PC-3 (cell line): ENCODE results near the gene APOH. TPM values are rescaled to one million over a fixed set of nuclear protein-coding genes. Genes with fewer than 3 reads are reported as not detected.

ENCODE experiments used
- ATAC-seq: fragments of 200-7000 bp; cut with Tn5 transposase; 2 replicates; pipeline ENCODE4 v1.9.1; 2020; ENCODE audit warnings: mild to moderate bottlenecking, moderate library complexity
- BruUV-seq: library from RNA; stranded (reverse); fragments of 400-500 nt; replicated peaks from 2 replicates; lab custom pipeline; 2021; lab: Mats Ljungman, UMichigan
- CTCF ChIA-PET: fragments of 300-600 bp; sonication (Branson Sonifier 250); formaldehyde crosslinking; loops from one replicate; lab custom pipeline; 2022; ENCODE audit warnings: antibody characterized with exemption; lab: Charles Lee
- POLR2A ChIA-PET: fragments of 300-600 bp; sonication (Branson Sonifier 250); formaldehyde crosslinking; loops from one replicate; lab custom pipeline; 2022; ENCODE audit warnings: antibody characterized with exemption; ENCODE audit not compliant: unreplicated experiment; lab: Charles Lee
- DNase-seq: peaks from one replicate; pipeline ENCODE4 v3.0.0-alpha.2; 2015
- H2AFZ ChIP-seq: fragments of 300-600 bp; sonication (generic); 2 replicates; pipeline ENCODE4 v1.6.0; 2016; ENCODE audit warnings: antibody characterized with exemption, low read length
- H3F3A ChIP-seq: fragments of 300-600 bp; sonication (generic); one replicate; pipeline ENCODE4 v1.6.0; 2017; ENCODE audit warnings: antibody characterized with exemption, low read length, control low read depth, mild to moderate bottlenecking; ENCODE audit not compliant: unreplicated experiment
- H3K27ac ChIP-seq: fragments of 300-600 bp; sonication (generic); 2 replicates; pipeline ENCODE4 v1.5.1; 2016; ENCODE audit warnings: mild to moderate bottlenecking, low read length
- H3K27me3 ChIP-seq: fragments of 300-600 bp; sonication (generic); 2 replicates; pipeline ENCODE4 v1.6.1; 2016; ENCODE audit warnings: low read length, mixed read lengths
- H3K36me3 ChIP-seq: fragments of 300-600 bp; sonication (generic); 2 replicates; pipeline ENCODE4 v1.6.1; 2016; ENCODE audit warnings: low read depth, mixed run types, low read length, mixed read lengths
- H3K4me1 ChIP-seq: fragments of 300-600 bp; sonication (generic); 2 replicates; pipeline ENCODE4 v1.5.1; 2016; ENCODE audit warnings: low read length; ENCODE audit not compliant: insufficient read depth
- H3K4me2 ChIP-seq: fragments of 300-600 bp; sonication (generic); 2 replicates; pipeline ENCODE4 v1.6.0; 2016; ENCODE audit warnings: low read length
- H3K4me3 ChIP-seq: fragments of 300-600 bp; sonication (generic); 2 replicates; pipeline ENCODE4 v1.5.1; 2016; ENCODE audit warnings: mild to moderate bottlenecking, low read length, mixed read lengths
- H3K79me2 ChIP-seq: fragments of 300-600 bp; sonication (generic); 2 replicates; pipeline ENCODE4 v1.6.1; 2017; ENCODE audit warnings: low read length, mixed read lengths
- H3K9ac ChIP-seq: fragments of 300-600 bp; sonication (generic); 2 replicates; pipeline ENCODE4 v1.6.0; 2016; ENCODE audit warnings: mild to moderate bottlenecking, low read length
- H3K9me2 ChIP-seq: fragments of 300-600 bp; sonication (generic); replicated peaks from 2 replicates; pipeline ENCODE4 v1.6.1; 2016; ENCODE audit warnings: mixed run types, low read length, mixed read lengths
- H3K9me3 ChIP-seq: fragments of 300-600 bp; sonication (generic); 2 replicates; pipeline ENCODE4 v1.6.1; 2016; ENCODE audit warnings: low read length, mixed read lengths
- H4K20me1 ChIP-seq: fragments of 300-600 bp; sonication (generic); 2 replicates; pipeline ENCODE4 v1.6.1; 2016; ENCODE audit warnings: low read length, mixed read lengths
- EZH2 ChIP-seq: fragments of 300-600 bp; sonication (generic); IDR thresholded peaks from one replicate; pipeline ENCODE4 v1.6.1; 2017; ENCODE audit warnings: antibody characterized with exemption, mild to moderate bottlenecking, low read length; ENCODE audit not compliant: unreplicated experiment
- EZH2phosphoT487 ChIP-seq: fragments of 300-600 bp; sonication (generic); IDR thresholded peaks from 2 replicates; pipeline ENCODE4 v1.6.1; 2018; ENCODE audit warnings: mild to moderate bottlenecking, antibody characterized with exemption, low read length, borderline replicate concordance
- intact Hi-C: fragments of 100-400 bp; cut with micrococcal nuclease; formaldehyde crosslinking; loops from 2 replicates; pipeline ENCODE4 v1.9.0; 2023
- total RNA-seq: library from RNA; depleted of rRNA; stranded (reverse); fragments of >200 nt; gene quantifications from 2 replicates; pipeline ENCODE4 v1.2.3, GENCODE V29; 2014
- TF ChIP-seq, protein P1 (sequence below): fragments of 300-600 bp; sonication (generic); conservative IDR thresholded peaks from 2 replicates; pipeline ENCODE4 v1.5.1; 2017; ENCODE audit warnings: antibody characterized with exemption, low read depth, mild to moderate bottlenecking, low read length

Gene APOH
- total RNA-seq, 1 experiment from 2014 or later = not detected

DNA sequence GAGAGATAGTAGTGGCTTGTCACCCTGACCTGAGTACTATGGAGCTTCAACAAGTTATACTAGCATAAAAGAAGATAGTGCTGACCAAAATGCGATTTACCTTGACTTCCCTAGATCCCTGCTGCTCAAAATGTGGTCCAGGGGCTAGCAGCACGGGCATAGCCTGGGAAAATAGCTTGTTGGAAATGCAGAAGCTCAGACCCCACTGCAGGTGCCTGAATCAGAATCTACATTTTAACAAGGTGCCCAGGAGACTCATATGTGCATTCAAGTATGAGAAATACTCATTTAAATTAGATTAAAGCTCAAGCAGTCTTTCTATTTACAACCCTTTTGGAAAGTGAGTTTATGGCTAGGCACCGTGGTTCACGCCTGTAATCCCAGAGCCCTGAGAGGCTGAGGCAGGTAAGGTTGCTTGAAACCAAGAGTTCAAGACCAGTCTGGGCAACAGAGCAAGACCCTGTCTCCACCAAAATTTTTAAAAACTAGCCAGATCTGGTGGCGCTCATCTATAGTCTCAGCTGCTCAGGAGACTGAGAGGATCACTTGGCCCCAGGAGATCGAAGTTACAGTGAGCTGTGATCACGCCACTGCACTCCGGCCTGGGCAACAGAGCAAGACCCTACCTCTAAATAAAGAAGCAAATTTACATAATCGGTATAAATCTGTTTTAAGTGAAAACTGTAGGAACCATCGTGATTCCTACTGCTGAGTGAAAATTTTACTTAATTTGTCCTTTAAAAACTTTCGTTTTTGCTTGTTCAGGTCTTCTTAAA is 7.3 kb downstream of the APOH start:
- POLR2A ChIA-PET = no interaction called here
- DNase-seq (no peak), ATAC-seq (no peak)
- no peak overlapping the region for H2AFZ ChIP-seq
- no peaks in the 10 kb centered on the region for H3F3A ChIP-seq
- no peaks in the 10 kb centered on the region for H3K9me2 ChIP-seq
- H3K36me3 ChIP-seq = no peaks in the 10 kb centered on the region
- H3K27ac ChIP-seq = no peak overlapping the region
- H4K20me1 ChIP-seq = no peaks in the 10 kb centered on the region
- no peaks in the 10 kb centered on the region for H3K9me3 ChIP-seq
- no peaks in the 10 kb centered on the region for H3K79me2 ChIP-seq
- TF ChIP-seq EZH2phosphoT487 = no peak
- no peak for TF ChIP-seq EZH2
- TF ChIP-seq, protein P1, sequence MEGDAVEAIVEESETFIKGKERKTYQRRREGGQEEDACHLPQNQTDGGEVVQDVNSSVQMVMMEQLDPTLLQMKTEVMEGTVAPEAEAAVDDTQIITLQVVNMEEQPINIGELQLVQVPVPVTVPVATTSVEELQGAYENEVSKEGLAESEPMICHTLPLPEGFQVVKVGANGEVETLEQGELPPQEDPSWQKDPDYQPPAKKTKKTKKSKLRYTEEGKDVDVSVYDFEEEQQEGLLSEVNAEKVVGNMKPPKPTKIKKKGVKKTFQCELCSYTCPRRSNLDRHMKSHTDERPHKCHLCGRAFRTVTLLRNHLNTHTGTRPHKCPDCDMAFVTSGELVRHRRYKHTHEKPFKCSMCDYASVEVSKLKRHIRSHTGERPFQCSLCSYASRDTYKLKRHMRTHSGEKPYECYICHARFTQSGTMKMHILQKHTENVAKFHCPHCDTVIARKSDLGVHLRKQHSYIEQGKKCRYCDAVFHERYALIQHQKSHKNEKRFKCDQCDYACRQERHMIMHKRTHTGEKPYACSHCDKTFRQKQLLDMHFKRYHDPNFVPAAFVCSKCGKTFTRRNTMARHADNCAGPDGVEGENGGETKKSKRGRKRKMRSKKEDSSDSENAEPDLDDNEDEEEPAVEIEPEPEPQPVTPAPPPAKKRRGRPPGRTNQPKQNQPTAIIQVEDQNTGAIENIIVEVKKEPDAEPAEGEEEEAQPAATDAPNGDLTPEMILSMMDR = no peak
- H3K4me3 ChIP-seq = no peak overlapping the region
- CTCF ChIA-PET = no interaction called here
- no TSS peak for BruUV-seq
- no peak overlapping the region for H3K9ac ChIP-seq
- intact Hi-C loops = no loop called here
- H3K4me2 ChIP-seq = no peak overlapping the region
- H3K27me3 ChIP-seq = peaks cover 5% of the 10 kb centered on the region; the same call in 1 of the 2 replicates
- no peaks in the 10 kb centered on the region for H3K4me1 ChIP-seq

DNA sequence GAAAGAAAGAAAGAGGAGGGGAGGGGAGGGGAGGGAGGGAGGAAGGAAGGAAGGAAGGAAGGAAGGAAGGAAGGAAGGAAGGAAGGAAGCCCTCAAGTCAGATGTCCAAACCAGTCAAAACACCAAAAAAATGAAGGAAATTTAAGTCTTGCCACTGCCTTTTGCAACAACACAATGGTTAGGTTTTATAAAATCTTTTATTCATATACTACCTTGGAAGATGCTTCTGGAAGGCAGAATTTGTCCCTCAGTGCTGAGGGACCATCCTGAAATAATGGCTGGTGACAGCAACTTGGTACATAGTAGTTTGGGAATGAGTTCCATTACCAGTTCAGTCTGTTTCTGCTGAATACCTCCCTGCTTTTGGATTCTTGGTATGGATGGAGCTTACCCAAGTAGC is 7.9 kb downstream of the APOH start:
- Histone ChIP-seq H2AFZ (no peak overlapping the region), H3K4me3 (no peak overlapping the region), H4K20me1 (no peaks in the 10 kb centered on the region), H3K9me3 (no peaks in the 10 kb centered on the region), H3K27ac (no peak overlapping the region), H3F3A (no peaks in the 10 kb centered on the region), H3K4me1 (no peaks in the 10 kb centered on the region), H3K4me2 (no peak overlapping the region), H3K79me2 (no peaks in the 10 kb centered on the region), H3K9me2 (no peaks in the 10 kb centered on the region), H3K9ac (no peak overlapping the region), H3K36me3 (no peaks in the 10 kb centered on the region), H3K27me3 (peaks cover 5% of the 10 kb centered on the region; the same call in 1 of the 2 replicates)
- ATAC-seq = no peak
- TF ChIP-seq, protein P1 = no peak
- TF ChIP-seq EZH2 = no peak
- no peak for TF ChIP-seq EZH2phosphoT487
- intact Hi-C loops = no loop called here
- no peak for DNase-seq
- BruUV-seq = no TSS peak
- POLR2A ChIA-PET = no interaction called here
- CTCF ChIA-PET = no interaction called here
